Measurements from ENCODE around the gene DECR2. TPM values are rescaled to one million over a fixed set of nuclear protein-coding genes. Genes with fewer than 3 reads are reported as not detected.

The DECR2 gene
- total and polyA plus RNA-seq, 11 donors: 6.9 to 20.6 (median 12.2) TPM

GRCh38 chr16:426115-426905 is 24.6 kb downstream of the DECR2 start:
- peak overlapping the region in 7 of 12 donors; percentile 6 to 97 (median 46) for H3K27ac ChIP-seq
- no peak for TF ChIP-seq POLR2A (IDR thresholded peaks at IDR 0.05)
- no peak for TF ChIP-seq CTCF (IDR thresholded peaks at IDR 0.05)
- ATAC-seq: no peak
- 0 to 1% (median 0%) methylated on average over 6 to 97 of the region's 97 CpGs for WGBS, 4 donors
- H3K27me3 ChIP-seq: no peaks in the 10 kb centered on the region
- intact Hi-C loops (cut with DNase I): loop anchor here in 1 of 10 donors (10.0 kb wide), 2 partner anchors 98 to 238 kb away; partner anchors contain the start of genes CAPN15 and RHOT2
- no peaks in the 10 kb centered on the region for H3K9me3 ChIP-seq
- peak in 2 of 5 donors; percentile 27 to 36 for DNase-seq
- H3K36me3 ChIP-seq: peaks cover 0 to 5% (median 0%) of the 10 kb centered on the region in 9 donors
- peaks cover 0 to 46% (median 29%) of the 10 kb centered on the region in 12 donors for H3K4me1 ChIP-seq
- peak overlapping the region; percentile 44 to 86 (median 74) for H3K4me3 ChIP-seq

- DNase-seq: peak in 1 of 5 donors; percentile 15
- peak overlapping the region; percentile 44 to 86 (median 74) for H3K4me3 ChIP-seq
- H3K4me1 ChIP-seq: peaks cover 0 to 46% (median 29%) of the 10 kb centered on the region in 12 donors
- intact Hi-C loops (cut with DNase I): loop anchor here in 1 of 10 donors (10.0 kb wide), 2 partner anchors 98 to 238 kb away; partner anchors contain the start of genes CAPN15 and RHOT2
- H3K9me3 ChIP-seq: no peaks in the 10 kb centered on the region
- H3K27ac ChIP-seq: peak overlapping the region in 5 of 12 donors; percentile 38 to 97 (median 49)
- ATAC-seq: no peak
- H3K27me3 ChIP-seq: no peaks in the 10 kb centered on the region
- 3 to 18% (median 9%) methylated on average over 6 to 13 of the region's 13 CpGs for WGBS, 4 donors
- peaks cover 0 to 5% (median 0%) of the 10 kb centered on the region in 9 donors for H3K36me3 ChIP-seq
- TF ChIP-seq POLR2A (IDR thresholded peaks at IDR 0.05): no peak
- TF ChIP-seq CTCF (IDR thresholded peaks at IDR 0.05): no peak
These were observed 25.2 kb downstream of the DECR2 start for GRCh38 chr16:426906-427249.

GRCh38 chr16:427250-427649 is 25.6 kb downstream of the DECR2 start:
- no peaks in the 10 kb centered on the region for H3K9me3 ChIP-seq
- no peak for DNase-seq
- WGBS, 4 donors: 39 to 47% (median 39%) methylated on average over 10 of the region's 10 CpGs
- H3K36me3 ChIP-seq: peaks cover 0 to 5% (median 0%) of the 10 kb centered on the region in 9 donors
- ATAC-seq: no peak
- H3K27ac ChIP-seq: peak overlapping the region in 2 of 12 donors; percentile 49 to 53
- peaks cover 0 to 46% (median 29%) of the 10 kb centered on the region in 12 donors for H3K4me1 ChIP-seq
- intact Hi-C loops (cut with DNase I): loop anchor here in 1 of 10 donors (10.0 kb wide), 2 partner anchors 98 to 238 kb away; partner anchors contain the start of genes CAPN15 and RHOT2
- no peaks in the 10 kb centered on the region for H3K27me3 ChIP-seq
- TF ChIP-seq CTCF (IDR thresholded peaks at IDR 0.05): no peak
- no peak for TF ChIP-seq POLR2A (IDR thresholded peaks at IDR 0.05)
- peak overlapping the region in 11 of 12 donors; percentile 44 to 86 (median 74) for H3K4me3 ChIP-seq

GRCh38 chr16:430904-431303 is 29.2 kb downstream of the DECR2 start:
- 96 to 98% (median 98%) methylated on average over 7 of the region's 7 CpGs for WGBS, 4 donors
- intact Hi-C loops (cut with DNase I): loop anchor here in 1 of 10 donors (10.0 kb wide), 1 partner anchor 54 kb away; no protein-coding TSS in a partner anchor
- no peak for DNase-seq

More at GRCh38 chr16:430904-431303, 29.2 kb downstream of the DECR2 start:
- peaks cover 0 to 28% (median 17%) of the 10 kb centered on the region in 12 donors for H3K4me1 ChIP-seq
- no peak for TF ChIP-seq CTCF (IDR thresholded peaks at IDR 0.05)
- no peak for TF ChIP-seq POLR2A (IDR thresholded peaks at IDR 0.05)
- ATAC-seq: no peak
- H3K9me3 ChIP-seq: no peaks in the 10 kb centered on the region
- no peaks in the 10 kb centered on the region for H3K27me3 ChIP-seq
- no peak overlapping the region for H3K27ac ChIP-seq
- H3K36me3 ChIP-seq: peaks cover 0 to 20% (median 3%) of the 10 kb centered on the region in 9 donors
- H3K4me3 ChIP-seq: no peak overlapping the region
